Tibial nerve (tissue), 4 donors: ENCODE measurements around the gene INPP5B. TPM values are rescaled to one million over a fixed set of nuclear protein-coding genes. Genes with fewer than 3 reads are reported as not detected.

Experiments
- DNase-seq, 2 donors: peaks; one replicate each; pipeline ENCODE4 v3.0.0-alpha.2; 2019; ENCODE audit warnings: low spot score in 2 of 2
- H3K27ac ChIP-seq, 4 donors: fragments of 200-600 bp; sonication (generic) in 3 of 4; one replicate each; pipeline ENCODE4 v1.5.1; 2017 to 2019; ENCODE audit warnings: mild to moderate bottlenecking in 1 of 4
- H3K27me3 ChIP-seq, 2 donors: fragments of 200-600 bp; sonication (generic) in 1 of 2; one replicate each; pipeline versions ENCODE4 v1.5.1 to v1.6.0; 2017 to 2019
- H3K36me3 ChIP-seq, 3 donors: fragments of 200-600 bp; sonication (generic); one replicate each; pipeline ENCODE4 v1.5.1; 2018 to 2019
- H3K4me1 ChIP-seq, 4 donors: fragments of 200-600 bp; sonication (generic) in 3 of 4; one replicate each; pipeline ENCODE4 v1.5.1; 2017 to 2019
- H3K4me3 ChIP-seq, 4 donors: fragments of 200-600 bp; sonication (generic) in 3 of 4; one replicate each; pipeline ENCODE4 v1.5.1; 2017 to 2019; ENCODE audit warnings: mild to moderate bottlenecking in 1 of 4, moderate library complexity in 1 of 4
- H3K9me3 ChIP-seq, 4 donors: fragments of 200-600 bp; sonication (generic) in 3 of 4; one replicate each; pipeline ENCODE4 v1.5.1; 2017 to 2019
- EP300 ChIP-seq, 2 donors: sonication (generic); formaldehyde crosslinking; IDR thresholded peaks; one replicate each; pipeline ENCODE4 v1.6.1; 2017; ENCODE audit warnings: antibody characterized with exemption in 2 of 2, mild to moderate bottlenecking in 1 of 2
- POLR2A ChIP-seq, 2 donors: fragments of 450-650 bp; IDR thresholded peaks; one replicate each; pipeline ENCODE4 v1.6.1; 2017; ENCODE audit warnings: antibody characterized with exemption in 2 of 2, mild to moderate bottlenecking in 2 of 2, moderate library complexity in 2 of 2
- WGBS, 2 donors: methylation state at CpG; one replicate each; pipeline ENCODE4 v1.1.5; 2018; 5-methylcytosine and 5-hydroxymethylcytosine counted together
- total RNA-seq, 4 donors: library from RNA; depleted of rRNA; stranded (reverse); fragments of >200 nt; gene quantifications; one replicate each; pipeline ENCODE4 v1.1.0, GENCODE V29; 2016
- TF ChIP-seq, protein P1 (sequence below), 5 experiments: fragments of 200-600 bp in 3 of 5; fragments of 450-650 bp in 2 of 5; sonication (generic) in 3 of 5; IDR thresholded peaks; one replicate each; pipeline ENCODE4 v1.5.1; 2016 to 2019; ENCODE audit warnings: antibody characterized with exemption in 5 of 5, mild to moderate bottlenecking in 3 of 5, moderate library complexity in 2 of 5

The INPP5B gene
- total RNA-seq, 4 donors from 2014 or later: 39.1 to 52.5 (median 49.0) TPM

GRCh38 chr1:37840711-37841110, 106.1 kb downstream of the INPP5B start:
- H3K4me3 ChIP-seq: no peak overlapping the region
- H3K27me3 ChIP-seq: no peaks in the 10 kb centered on the region
- WGBS, 2 donors: 31 to 40% methylated on average over 1 of the region's 1 CpG
- peaks cover 0 to 21% (median 0%) of the 10 kb centered on the region in 4 donors for H3K4me1 ChIP-seq
- no peak for TF ChIP-seq EP300 (IDR thresholded peaks at IDR 0.05)
- TF ChIP-seq, protein P1, sequence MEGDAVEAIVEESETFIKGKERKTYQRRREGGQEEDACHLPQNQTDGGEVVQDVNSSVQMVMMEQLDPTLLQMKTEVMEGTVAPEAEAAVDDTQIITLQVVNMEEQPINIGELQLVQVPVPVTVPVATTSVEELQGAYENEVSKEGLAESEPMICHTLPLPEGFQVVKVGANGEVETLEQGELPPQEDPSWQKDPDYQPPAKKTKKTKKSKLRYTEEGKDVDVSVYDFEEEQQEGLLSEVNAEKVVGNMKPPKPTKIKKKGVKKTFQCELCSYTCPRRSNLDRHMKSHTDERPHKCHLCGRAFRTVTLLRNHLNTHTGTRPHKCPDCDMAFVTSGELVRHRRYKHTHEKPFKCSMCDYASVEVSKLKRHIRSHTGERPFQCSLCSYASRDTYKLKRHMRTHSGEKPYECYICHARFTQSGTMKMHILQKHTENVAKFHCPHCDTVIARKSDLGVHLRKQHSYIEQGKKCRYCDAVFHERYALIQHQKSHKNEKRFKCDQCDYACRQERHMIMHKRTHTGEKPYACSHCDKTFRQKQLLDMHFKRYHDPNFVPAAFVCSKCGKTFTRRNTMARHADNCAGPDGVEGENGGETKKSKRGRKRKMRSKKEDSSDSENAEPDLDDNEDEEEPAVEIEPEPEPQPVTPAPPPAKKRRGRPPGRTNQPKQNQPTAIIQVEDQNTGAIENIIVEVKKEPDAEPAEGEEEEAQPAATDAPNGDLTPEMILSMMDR (IDR thresholded peaks at IDR 0.05): no peak
- TF ChIP-seq POLR2A (IDR thresholded peaks at IDR 0.05): no peak
- H3K36me3 ChIP-seq: peaks cover 0 to 56% (median 0%) of the 10 kb centered on the region in 3 donors
- no peak for DNase-seq
- H3K27ac ChIP-seq: no peak overlapping the region
- no peaks in the 10 kb centered on the region for H3K9me3 ChIP-seq

GRCh38 chr1:37839676-37840075, 107.2 kb downstream of the INPP5B start:
- Histone ChIP-seq H3K4me3 (no peak overlapping the region), H3K4me1 (peaks cover 0 to 14% (median 0%) of the 10 kb centered on the region in 4 donors), H3K36me3 (peaks cover 0 to 67% (median 0%) of the 10 kb centered on the region in 3 donors), H3K27me3 (no peaks in the 10 kb centered on the region), H3K27ac (no peak overlapping the region), H3K9me3 (no peaks in the 10 kb centered on the region)
- TF ChIP-seq, protein P1 (IDR thresholded peaks at IDR 0.05): no peak
- TF ChIP-seq EP300 (IDR thresholded peaks at IDR 0.05) (no peak), POLR2A (IDR thresholded peaks at IDR 0.05) (no peak)
- no peak for DNase-seq
- 86 to 87% methylated on average over 10 of the region's 10 CpGs for WGBS, 2 donors

- H3K4me3 ChIP-seq: no peak overlapping the region
- H3K27ac ChIP-seq: no peak overlapping the region
- DNase-seq: no peak
- no peaks in the 10 kb centered on the region for H3K27me3 ChIP-seq
- H3K9me3 ChIP-seq: no peaks in the 10 kb centered on the region
- peaks cover 0 to 94% (median 3%) of the 10 kb centered on the region in 3 donors for H3K36me3 ChIP-seq
- no peak for TF ChIP-seq EP300 (IDR thresholded peaks at IDR 0.05)
- H3K4me1 ChIP-seq: peaks cover 0 to 12% (median 0%) of the 10 kb centered on the region in 4 donors
- 53 to 57% methylated on average over 3 of the region's 3 CpGs for WGBS, 2 donors
Measured at GRCh38 chr1:37836788-37837187, 110.1 kb downstream of the INPP5B start.

- TF ChIP-seq, protein P1 (IDR thresholded peaks at IDR 0.05): no peak
- TF ChIP-seq POLR2A (IDR thresholded peaks at IDR 0.05): no peak
- TF ChIP-seq EP300 (IDR thresholded peaks at IDR 0.05): no peak
- Histone ChIP-seq H3K4me3 (no peak overlapping the region), H3K27ac (no peak overlapping the region), H3K4me1 (no peaks in the 10 kb centered on the region), H3K9me3 (no peaks in the 10 kb centered on the region), H3K27me3 (no peaks in the 10 kb centered on the region), H3K36me3 (peaks cover 0 to 93% (median 3%) of the 10 kb centered on the region in 3 donors)
- WGBS, 2 donors: 91 to 93% methylated on average over 2 of the region's 2 CpGs
- DNase-seq: no peak
Measured at GRCh38 chr1:37831809-37832208, 115.0 kb downstream of the INPP5B start.

GRCh38 chr1:37831109-37831508, 115.7 kb downstream of the INPP5B start:
- 86 to 95% methylated on average over 4 of the region's 4 CpGs for WGBS, 2 donors
- Histone ChIP-seq H3K27me3 (no peaks in the 10 kb centered on the region), H3K9me3 (no peaks in the 10 kb centered on the region), H3K27ac (no peak overlapping the region), H3K36me3 (peaks cover 0 to 94% (median 3%) of the 10 kb centered on the region in 3 donors), H3K4me3 (no peak overlapping the region), H3K4me1 (no peaks in the 10 kb centered on the region)
- TF ChIP-seq, protein P1 (IDR thresholded peaks at IDR 0.05): no peak
- TF ChIP-seq POLR2A (IDR thresholded peaks at IDR 0.05): no peak
- DNase-seq: no peak
